NCI-H82 (cell line): ENCODE measurements around the gene CYTH2.
A peak's percentile ranks its signal among the peaks of the same experiment; 100 is the strongest.
"Not testable (repeated sequence)": the region's sequence is repeated elsewhere in the genome, so short reads cannot be mapped to it uniquely, and the experiment has no call there.

Experiments
- DNase-seq: peaks from one replicate; lab custom pipeline; 2025; lab: John Stamatoyannopoulos, UW

Gene CYTH2

DNA sequence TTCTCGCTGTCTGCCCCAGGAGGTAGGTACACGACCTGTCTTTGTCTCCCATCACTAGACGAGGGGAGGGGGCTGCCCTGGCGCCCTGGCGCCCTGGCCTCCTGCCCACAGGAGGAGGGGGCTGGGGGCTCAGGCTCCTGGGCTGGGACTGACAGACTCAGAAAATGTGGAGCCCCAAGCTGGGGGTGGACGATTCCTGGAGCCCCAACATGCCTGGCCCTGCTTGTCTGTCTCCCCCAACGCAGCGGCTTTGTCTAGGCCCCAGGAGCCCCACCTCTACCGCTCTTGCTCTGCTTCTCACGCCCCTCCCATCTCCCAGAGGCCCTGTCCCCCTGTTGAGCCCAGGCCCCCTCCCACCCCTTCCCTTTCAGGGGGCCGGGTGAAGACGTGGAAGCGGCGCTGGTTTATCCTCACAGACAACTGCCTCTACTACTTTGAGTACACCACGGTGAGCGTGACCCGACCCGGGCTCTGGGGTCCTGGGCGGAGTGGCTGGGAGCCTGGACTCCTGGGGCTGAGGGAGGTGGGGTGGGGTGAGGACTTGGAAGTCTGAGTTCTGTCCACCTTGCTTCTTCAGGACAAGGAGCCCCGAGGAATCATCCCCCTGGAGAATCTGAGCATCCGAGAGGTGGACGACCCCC, 8.6 kb downstream of the CYTH2 start:
- no peak for DNase-seq

GRCh38 chr19:48478339-48479256, 9.4 kb downstream of the CYTH2 start:
- no peak for DNase-seq

DNA sequence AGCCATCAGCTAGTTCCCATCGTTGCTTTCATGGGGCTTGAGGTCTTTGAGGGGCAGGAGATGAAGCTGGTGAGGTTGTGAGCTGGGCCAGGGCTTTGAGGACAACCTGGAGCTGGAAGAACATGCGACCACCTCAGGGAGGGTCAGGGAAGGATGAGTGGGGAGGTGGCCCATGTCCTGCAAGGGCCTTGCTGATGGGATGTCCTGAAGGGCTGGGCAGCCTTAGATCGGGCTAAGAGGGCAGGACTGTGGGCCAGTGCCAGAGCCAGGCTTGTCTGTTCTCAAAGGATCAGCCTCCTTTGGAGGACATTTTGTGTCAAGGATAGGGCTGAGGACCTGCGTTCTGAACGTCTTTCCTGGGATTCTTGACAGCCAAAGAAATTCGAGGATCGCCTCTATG, 10.5 kb downstream of the CYTH2 start:
- no peak for DNase-seq

DNA sequence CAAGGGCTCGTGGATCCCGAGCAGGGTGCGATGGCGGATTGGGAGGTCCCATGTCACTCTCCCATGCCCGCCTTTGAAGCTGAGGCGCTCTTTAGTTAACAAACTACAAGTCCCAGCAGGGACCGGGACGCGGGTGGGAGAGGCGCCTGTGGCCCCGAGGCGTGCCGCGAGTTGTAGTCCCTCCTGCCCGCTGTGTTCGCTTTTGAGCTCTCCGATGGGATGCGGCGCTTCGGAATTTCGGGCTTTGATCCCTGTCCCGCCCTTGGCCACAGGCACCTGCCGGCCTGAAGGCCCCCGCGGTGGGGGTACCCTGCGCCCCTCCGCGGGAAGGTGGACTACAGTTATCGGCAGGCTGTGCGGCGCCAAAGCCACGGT, 11.0 kb downstream of the CYTH2 start:
- peak; percentile 39 for DNase-seq

- DNase-seq = no peak
Observed at GRCh38 chr19:48480558-48481500, 11.7 kb downstream of the CYTH2 start.

GRCh38 chr19:48481846-48482639, 12.9 kb downstream of the CYTH2 start:
- DNase-seq = peak; percentile 49

GRCh38 chr19:48483301-48483700, 14.1 kb downstream of the CYTH2 start:
- DNase-seq = peak; percentile 36

DNA sequence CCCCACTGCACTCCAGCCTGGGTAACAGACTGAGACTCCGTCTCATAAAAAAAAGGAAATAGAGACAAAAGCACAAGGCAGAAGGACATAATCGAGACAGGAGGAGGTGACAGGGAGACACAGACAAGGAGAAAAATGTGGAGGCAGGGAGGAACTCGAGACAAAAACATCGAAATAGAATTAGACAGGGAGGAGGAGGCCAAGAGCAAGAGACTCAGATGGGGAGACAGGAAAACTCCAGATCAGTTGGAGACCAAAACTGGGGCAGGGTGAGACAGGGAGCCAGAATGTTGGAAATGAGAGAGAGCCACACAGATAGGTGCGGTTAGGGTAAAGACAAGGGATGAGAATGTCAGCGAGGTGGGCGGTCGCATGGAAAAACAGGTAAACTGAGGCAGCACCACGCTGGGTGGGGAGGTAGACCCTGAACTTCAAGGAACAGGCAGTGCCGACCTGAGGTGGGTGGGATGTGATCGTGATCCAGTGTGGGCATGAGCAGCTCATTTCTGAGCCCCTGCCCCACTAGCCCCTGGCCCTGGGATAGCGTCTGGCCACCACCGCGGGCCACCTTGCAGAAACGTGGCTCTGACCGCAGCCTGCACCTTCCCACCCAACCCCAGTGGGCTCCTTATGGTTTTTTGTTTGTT, 15.2 kb downstream of the CYTH2 start:
- no peak for DNase-seq

GRCh38 chr19:48484931-48485612, 15.9 kb downstream of the CYTH2 start:
- peak; percentile 30 for DNase-seq

- not testable (repeated sequence) for DNase-seq
Observed at GRCh38 chr19:48486706-48487105, 17.5 kb downstream of the CYTH2 start.

DNA sequence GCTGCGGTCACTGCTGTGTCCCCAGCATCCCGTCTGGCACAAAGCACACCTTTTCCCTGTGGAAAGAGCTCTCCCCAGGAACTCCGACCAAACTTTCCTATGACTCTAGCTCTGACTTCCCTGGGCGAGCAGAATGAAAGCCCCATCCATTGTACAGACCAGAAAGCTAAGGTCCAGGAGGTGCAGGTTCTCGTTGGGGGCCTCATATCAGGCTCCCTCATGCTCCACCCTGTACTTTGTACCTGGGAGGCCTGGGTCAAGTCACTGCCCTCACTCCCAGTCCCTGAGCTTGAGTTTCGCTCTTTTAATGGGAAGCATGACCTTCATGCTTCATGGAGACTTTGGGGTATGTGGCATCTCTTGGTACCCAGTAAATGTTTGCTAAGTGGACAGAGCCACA, 18.4 kb downstream of the CYTH2 start:
- no peak for DNase-seq

- DNase-seq = no peak
Observed at GRCh38 chr19:48487948-48488347, 18.8 kb downstream of the CYTH2 start.

DNA sequence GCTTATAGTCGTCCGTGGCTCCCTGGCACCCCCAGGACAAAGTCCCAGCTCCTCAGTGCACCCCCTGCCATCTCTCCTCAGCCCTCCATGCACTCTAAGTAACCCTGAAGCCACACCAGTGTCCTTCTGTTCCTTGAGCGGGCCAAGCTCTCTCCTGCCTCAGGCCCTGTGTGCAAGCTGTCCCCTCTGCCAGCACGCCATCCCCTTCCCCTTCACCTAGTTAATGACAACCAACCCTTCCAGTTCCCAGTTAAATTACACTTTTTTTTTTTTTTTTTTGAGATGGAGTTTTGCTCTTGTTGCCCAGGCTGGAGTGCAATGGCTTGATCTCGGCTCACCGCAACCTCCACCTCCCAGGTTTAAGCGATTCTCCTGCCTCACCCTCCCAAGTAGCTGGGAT, 19.3 kb downstream of the CYTH2 start:
- not testable (repeated sequence) for DNase-seq

DNA sequence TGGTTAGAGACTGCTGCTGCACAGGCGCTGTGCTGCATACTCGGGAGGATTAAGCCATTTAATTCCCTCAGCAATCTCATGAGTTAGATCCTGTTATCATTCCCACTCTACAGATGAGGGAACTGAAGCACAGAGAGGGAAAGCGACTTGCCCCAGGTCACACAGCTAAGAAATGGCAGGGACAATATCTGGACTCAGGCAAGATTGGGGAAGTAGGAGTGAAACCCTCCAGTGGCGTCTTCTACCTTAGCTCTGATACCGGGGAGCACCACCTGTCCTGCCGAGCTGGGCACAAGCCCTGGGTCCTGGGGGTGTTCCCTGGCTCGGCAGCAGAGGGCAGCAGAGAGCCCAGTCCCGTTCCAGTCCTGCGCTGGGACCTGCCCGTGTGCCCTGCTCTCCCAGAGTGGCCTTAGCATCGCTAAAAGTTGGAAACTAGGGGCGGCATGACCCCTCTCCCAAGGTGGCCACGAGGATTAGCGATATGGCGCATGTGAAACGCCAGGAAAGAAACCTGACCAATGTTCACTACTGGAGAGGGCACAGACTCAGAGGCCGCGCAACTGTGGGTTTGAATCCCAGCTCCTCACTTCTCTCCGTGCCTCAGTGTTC, 20.5 kb downstream of the CYTH2 start:
- peak; percentile 79 for DNase-seq

DNA sequence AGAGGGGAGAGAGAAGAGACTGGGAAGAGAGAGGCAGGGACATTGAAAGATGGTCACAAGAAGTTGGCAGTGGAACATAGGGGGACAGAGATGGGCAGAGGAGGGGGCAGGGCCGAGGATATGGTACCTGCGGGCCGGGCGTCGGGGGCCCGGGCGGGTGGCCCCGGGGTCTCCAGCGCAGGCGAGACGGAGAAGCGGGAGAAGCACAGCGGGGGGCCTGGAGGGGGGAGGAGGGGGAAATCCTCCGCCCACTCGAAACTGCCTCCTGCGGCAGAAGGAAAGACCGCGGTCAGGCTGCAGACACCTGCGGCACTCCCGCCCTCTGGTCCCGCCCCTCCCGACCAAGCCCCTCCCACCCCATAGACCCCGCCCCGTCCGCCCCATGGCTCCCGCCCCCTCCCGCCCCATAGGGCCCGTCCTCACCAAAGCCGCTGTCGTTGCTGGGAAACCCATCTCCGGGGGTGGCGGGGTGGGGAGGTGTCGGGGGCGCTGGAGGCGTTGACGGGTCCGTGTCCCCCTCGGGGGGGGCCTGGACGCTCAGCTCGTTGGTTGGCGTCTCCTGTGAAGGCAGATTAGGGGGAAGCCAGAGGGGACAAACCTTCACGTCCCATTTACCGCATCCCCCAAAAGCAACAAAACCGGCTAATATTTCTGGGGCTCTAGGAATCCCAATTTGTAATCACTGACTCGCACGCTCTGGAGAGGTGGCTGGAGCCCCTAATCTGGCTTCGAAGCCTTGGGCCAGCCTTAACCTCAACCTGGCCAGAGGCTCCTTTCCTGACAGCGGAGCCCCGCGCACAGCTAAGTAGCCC, 22.0 kb downstream of the CYTH2 start:
- DNase-seq = peak; percentile 80

GRCh38 chr19:48491793-48492123, 22.6 kb downstream of the CYTH2 start:
- DNase-seq = peak; percentile 46

DNA sequence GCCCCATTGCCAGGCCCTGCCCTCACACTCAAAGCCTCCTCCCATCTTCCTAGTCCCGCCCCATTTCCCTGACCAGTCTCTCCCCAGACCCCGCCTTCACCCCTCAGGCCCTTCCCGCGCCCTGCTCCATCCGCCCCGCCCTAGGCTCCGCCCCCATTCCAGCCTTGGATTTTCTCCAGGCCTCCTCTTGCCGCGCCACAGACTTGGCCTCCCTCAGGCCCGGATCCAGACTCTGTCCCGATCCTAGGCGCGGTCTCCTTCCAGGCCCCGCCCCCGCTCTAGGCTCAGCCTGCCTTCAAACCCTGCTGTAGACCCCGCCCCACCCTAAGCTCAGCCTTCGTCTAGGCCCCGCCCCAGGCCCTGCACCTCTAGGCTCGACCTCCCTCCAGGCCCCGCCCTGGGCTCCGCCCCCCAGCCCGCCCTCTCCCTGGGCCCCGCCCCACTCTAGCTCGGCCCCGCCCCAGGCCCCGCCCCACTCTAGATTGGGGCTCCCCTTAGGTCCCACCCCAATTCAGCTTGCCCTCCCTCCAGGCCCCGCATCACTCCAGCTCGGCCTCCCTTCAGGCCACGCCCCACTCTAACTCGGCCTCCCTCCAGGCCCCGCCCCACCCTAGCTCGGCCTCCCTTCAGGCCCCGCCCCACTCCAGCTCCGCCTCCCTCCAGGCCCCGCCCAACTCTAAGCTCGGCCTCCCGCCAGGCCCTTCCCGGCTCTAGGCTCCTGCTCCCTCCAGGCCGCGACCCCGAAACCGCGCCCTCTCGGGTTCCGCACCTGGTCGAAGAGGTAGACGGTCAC, 24.0 kb downstream of the CYTH2 start:
- peak; percentile 100 for DNase-seq

DNA sequence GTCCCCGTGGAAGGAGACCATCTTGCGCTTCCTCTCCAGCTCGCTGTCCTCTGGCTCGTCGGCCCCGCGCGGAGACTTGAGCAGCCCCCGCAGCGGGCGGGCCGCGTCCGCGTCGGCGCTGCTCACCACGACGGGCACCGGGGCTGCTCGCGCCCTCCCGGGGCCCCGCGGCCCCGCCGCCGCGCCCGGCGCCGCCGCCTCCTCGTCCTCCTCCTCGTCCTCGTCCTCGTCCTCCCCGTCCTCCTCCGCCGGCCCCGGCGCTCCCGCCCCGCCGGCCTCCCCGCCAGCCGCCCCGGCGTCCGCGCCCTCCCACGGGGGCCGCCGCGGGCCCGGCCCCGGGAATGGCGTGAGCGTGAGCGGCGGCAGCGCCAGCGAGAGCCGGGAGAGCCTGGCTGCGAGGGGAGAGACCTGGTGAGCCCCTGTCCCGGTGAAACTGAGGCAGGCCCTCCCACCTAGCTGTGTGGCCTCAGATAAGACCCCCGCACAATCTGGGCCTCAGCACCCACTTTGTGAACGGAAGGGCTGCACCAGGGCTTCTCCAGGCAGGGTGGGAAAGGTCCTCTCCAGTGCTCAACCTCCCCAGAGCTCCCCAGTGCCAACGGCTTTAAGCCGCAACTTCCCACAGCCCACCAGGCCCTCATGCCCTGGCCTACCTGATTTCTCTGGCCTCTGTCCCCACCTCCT, 24.7 kb downstream of the CYTH2 start:
- DNase-seq = no peak
